OCI-LY1 (cell line): ENCODE results near the gene KLHL2.

ENCODE experiments used
- CTCF ChIP-seq: fragments of 200-600 bp; sonication (generic), shearing (Covaris generic); IDR thresholded peaks from 2 replicates; pipeline ENCODE4 v1.5.1; 2017; ENCODE audit warnings: mild to moderate bottlenecking, antibody characterized with exemption, low read length, moderate library complexity, mixed read lengths
- EZH2 ChIP-seq: fragments of 200-600 bp; sonication (generic), shearing (Covaris generic); IDR thresholded peaks from 2 replicates; pipeline ENCODE4 v1.8.0; 2017; ENCODE audit warnings: borderline replicate concordance, mixed run types, mild to moderate bottlenecking, antibody characterized with exemption, low read length, moderate library complexity, mixed read lengths

DNA sequence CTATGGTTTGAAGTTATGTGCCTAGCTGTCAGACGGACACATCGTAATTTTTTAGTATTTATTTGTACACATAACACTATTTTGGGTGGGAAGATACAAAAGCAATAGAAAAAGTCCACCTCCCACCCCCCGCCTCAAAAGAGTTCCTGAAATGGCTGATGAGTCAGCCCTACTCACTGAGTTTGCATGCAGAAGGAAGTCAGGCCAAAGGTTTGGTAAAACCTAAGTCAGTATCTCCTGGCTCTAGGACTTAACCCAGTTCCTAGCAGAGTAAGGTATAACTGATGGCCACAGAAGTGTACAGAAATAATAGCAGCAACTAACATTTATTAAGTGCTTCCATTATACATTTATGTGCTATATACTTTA is 2.9 kb upstream of the KLHL2 start:
- TF ChIP-seq CTCF (no peak), EZH2 (no peak)
